ENCODE data around the gene PTCD1. TPM values are rescaled to one million over a fixed set of nuclear protein-coding genes. Genes with fewer than 3 reads are reported as not detected.

PTCD1 gene
- total and polyA plus RNA-seq, 9 of the 15 experiments (the other 6 are each of a cell fraction or from before 2014, with no cell fraction given) = 0.46 to 17.1 (median 6.2) TPM

DNA sequence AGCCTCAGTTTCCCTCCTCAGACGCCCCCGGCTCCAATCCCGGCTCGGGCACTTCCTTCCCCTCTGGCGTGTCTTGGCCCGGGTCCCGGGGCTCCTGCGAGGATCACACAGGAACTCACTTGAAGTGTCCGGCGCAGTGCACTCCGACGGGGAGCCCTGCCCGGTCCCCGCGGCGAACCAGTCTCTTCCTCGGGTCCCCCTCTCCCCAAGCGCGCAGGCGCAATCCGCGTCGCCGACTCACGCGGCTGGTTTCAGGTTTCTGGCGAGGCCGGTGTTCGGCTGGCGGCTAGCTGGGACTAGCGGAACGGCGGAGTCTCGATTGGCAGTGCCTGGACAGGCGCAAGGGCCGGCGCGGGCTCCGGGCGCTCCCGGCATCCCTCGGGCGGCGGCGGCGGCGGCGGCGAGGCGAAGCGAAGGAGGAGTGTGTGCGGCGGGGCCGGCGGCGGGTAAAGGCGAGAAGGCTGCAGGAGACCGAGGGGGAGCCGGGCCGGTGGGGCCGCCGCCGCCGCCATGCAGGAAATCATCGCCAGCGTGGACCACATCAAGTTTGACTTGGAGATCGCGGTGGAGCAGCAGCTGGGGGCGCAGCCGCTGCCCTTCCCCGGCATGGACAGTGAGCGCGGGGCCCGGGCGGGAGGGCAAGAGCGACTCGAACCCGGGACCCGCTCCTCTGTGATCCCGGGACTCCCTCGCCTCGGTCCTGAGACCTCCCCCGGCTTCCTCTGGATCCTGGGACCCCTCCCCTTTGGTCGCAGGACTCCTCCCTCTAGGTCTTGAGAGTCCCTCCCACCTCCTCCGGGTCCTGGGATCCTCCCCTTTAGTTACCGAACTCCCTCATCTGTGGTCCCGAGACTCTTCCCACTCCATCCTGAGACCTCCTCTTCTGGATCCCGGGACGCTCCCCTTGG lies at the start of gene PTCD1, which contains the start of gene CPSF4 (continued):
- peak; percentile 74 for TF ChIP-seq NR2C2 (CRISPR knock-in tag; IDR thresholded peaks at IDR 0.05)
- TF ChIP-seq NR2C2 (tag; IDR thresholded peaks at IDR 0.05) = peak; percentile 64; the same call in 1 of the 2 replicates
- TF ChIP-seq, protein P1, sequence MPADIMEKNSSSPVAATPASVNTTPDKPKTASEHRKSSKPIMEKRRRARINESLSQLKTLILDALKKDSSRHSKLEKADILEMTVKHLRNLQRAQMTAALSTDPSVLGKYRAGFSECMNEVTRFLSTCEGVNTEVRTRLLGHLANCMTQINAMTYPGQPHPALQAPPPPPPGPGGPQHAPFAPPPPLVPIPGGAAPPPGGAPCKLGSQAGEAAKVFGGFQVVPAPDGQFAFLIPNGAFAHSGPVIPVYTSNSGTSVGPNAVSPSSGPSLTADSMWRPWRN (IDR thresholded peaks at IDR 0.05; ENCODE audit: low read depth) = no peak
- no peak for TF ChIP-seq FOS (IDR thresholded peaks at IDR 0.05; ENCODE audit: extremely low read depth, insufficient read length)
- TF ChIP-seq TFAP4 (CRISPR knock-in tag; IDR thresholded peaks at IDR 0.05; ENCODE audit: borderline replicate concordance) = peak; percentile 87
- TF ChIP-seq CTBP1 (IDR thresholded peaks at IDR 0.05; ENCODE audit: borderline replicate concordance) = peak; percentile 80
- TF ChIP-seq FOSL1 (tag; conservative IDR thresholded peaks at IDR 0.05) = peak; percentile 44; the same call in 1 of the 2 replicates
- no peak for TF ChIP-seq BRF2 (IDR thresholded peaks at IDR 0.05; ENCODE audit: borderline replicate concordance, insufficient read depth, insufficient read length)
- no peak for TF ChIP-seq CBX2 (IDR thresholded peaks at IDR 0.05; ENCODE audit: insufficient read depth, low read length, poor library complexity, severe bottlenecking)
- peak; percentile 74; the same call in 1 of the 2 replicates for TF ChIP-seq E2F1 (CRISPR knock-in tag; IDR thresholded peaks at IDR 0.05)
- TF ChIP-seq, protein P2, sequence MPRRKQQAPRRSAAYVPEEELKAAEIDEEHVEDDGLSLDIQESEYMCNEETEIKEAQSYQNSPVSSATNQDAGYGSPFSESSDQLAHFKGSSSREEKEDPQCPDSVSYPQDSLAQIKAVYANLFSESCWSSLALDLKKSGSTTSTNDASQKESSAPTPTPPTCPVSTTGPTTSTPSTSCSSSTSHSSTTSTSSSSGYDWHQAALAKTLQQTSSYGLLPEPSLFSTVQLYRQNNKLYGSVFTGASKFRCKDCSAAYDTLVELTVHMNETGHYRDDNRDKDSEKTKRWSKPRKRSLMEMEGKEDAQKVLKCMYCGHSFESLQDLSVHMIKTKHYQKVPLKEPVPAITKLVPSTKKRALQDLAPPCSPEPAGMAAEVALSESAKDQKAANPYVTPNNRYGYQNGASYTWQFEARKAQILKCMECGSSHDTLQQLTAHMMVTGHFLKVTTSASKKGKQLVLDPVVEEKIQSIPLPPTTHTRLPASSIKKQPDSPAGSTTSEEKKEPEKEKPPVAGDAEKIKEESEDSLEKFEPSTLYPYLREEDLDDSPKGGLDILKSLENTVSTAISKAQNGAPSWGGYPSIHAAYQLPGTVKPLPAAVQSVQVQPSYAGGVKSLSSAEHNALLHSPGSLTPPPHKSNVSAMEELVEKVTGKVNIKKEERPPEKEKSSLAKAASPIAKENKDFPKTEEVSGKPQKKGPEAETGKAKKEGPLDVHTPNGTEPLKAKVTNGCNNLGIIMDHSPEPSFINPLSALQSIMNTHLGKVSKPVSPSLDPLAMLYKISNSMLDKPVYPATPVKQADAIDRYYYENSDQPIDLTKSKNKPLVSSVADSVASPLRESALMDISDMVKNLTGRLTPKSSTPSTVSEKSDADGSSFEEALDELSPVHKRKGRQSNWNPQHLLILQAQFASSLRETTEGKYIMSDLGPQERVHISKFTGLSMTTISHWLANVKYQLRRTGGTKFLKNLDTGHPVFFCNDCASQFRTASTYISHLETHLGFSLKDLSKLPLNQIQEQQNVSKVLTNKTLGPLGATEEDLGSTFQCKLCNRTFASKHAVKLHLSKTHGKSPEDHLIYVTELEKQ (CRISPR knock-in tag; IDR thresholded peaks at IDR 0.05) = no peak
- no peak for TF ChIP-seq SREBF1 (IDR thresholded peaks at IDR 0.05; ENCODE audit: borderline replicate concordance, low read depth, low read length)
